Measurements from ENCODE around the gene WNT7A.

DNA sequence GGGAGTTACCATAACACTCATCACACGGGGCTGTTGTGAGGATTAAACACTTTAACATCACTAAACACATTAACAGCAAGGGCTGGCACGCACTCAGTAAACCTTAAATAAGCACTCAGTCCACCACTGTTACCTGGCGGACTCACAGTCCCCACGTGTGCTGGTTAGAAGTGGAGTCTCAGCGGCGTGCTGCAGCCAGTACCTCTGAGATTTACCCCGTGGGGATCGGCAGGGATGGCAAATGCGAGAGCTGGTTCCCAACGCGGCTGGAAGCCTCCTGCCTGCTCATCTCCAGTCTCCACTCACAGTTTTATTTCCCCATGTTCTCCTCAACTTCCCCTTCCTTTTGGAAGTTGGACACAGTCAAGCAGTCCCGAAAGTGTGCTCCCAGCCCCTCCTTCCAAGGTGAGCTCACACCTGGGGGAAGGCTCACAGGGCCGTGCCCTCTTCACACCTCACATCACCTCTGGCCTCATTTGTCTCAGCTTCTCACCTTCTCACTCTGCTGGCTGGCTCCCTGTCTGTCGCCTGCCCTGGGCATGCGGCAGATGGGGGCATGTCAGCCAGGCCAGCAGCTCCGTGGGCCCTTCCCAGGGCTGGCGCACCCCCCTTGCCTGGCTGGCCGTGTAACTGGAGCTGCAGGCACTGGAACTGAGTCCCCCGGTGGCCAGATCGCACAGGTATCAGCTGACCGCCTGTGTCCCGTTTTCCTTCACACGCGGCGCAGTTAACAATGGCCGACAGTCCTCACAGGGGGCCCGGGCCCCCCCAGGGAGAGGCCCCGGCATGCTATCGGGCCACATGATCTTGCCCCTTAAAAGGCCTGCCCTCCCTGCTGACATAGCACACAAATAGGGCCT, 87.1 kb downstream of the WNT7A start:
- TF ChIP-seq JUND (IDR thresholded peaks at IDR 0.05) = no peak
- TF ChIP-seq, protein P1, sequence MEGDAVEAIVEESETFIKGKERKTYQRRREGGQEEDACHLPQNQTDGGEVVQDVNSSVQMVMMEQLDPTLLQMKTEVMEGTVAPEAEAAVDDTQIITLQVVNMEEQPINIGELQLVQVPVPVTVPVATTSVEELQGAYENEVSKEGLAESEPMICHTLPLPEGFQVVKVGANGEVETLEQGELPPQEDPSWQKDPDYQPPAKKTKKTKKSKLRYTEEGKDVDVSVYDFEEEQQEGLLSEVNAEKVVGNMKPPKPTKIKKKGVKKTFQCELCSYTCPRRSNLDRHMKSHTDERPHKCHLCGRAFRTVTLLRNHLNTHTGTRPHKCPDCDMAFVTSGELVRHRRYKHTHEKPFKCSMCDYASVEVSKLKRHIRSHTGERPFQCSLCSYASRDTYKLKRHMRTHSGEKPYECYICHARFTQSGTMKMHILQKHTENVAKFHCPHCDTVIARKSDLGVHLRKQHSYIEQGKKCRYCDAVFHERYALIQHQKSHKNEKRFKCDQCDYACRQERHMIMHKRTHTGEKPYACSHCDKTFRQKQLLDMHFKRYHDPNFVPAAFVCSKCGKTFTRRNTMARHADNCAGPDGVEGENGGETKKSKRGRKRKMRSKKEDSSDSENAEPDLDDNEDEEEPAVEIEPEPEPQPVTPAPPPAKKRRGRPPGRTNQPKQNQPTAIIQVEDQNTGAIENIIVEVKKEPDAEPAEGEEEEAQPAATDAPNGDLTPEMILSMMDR (IDR thresholded peaks at IDR 0.05 in 2 of 3, conservative IDR thresholded peaks at IDR 0.05 in 1 of 3; ENCODE audit: borderline replicate concordance in 1 of 3, insufficient read depth in 1 of 3, low read depth in 2 of 3, low read length in 2 of 3) = no peak
- TF ChIP-seq, protein P2, sequence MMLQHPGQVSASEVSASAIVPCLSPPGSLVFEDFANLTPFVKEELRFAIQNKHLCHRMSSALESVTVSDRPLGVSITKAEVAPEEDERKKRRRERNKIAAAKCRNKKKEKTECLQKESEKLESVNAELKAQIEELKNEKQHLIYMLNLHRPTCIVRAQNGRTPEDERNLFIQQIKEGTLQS (IDR thresholded peaks at IDR 0.05) = no peak
- no peak for TF ChIP-seq POLR2A (IDR thresholded peaks at IDR 0.05; ENCODE audit: borderline replicate concordance, extremely low read depth, insufficient read depth, insufficient read length)
- TF ChIP-seq, protein P3, sequence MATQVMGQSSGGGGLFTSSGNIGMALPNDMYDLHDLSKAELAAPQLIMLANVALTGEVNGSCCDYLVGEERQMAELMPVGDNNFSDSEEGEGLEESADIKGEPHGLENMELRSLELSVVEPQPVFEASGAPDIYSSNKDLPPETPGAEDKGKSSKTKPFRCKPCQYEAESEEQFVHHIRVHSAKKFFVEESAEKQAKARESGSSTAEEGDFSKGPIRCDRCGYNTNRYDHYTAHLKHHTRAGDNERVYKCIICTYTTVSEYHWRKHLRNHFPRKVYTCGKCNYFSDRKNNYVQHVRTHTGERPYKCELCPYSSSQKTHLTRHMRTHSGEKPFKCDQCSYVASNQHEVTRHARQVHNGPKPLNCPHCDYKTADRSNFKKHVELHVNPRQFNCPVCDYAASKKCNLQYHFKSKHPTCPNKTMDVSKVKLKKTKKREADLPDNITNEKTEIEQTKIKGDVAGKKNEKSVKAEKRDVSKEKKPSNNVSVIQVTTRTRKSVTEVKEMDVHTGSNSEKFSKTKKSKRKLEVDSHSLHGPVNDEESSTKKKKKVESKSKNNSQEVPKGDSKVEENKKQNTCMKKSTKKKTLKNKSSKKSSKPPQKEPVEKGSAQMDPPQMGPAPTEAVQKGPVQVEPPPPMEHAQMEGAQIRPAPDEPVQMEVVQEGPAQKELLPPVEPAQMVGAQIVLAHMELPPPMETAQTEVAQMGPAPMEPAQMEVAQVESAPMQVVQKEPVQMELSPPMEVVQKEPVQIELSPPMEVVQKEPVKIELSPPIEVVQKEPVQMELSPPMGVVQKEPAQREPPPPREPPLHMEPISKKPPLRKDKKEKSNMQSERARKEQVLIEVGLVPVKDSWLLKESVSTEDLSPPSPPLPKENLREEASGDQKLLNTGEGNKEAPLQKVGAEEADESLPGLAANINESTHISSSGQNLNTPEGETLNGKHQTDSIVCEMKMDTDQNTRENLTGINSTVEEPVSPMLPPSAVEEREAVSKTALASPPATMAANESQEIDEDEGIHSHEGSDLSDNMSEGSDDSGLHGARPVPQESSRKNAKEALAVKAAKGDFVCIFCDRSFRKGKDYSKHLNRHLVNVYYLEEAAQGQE (IDR thresholded peaks at IDR 0.05; ENCODE audit: low read depth) = no peak
- no peak for TF ChIP-seq EZH2 (IDR thresholded peaks at IDR 0.05)
- no peak for TF ChIP-seq SIN3A (IDR thresholded peaks at IDR 0.05; ENCODE audit: low read depth)
- no peak for TF ChIP-seq EGR1 (IDR thresholded peaks at IDR 0.05; ENCODE audit: low read depth)
- TF ChIP-seq EZH2phosphoT487 (IDR thresholded peaks at IDR 0.05; ENCODE audit: borderline replicate concordance) = no peak
- TF ChIP-seq POLR2AphosphoS5 (IDR thresholded peaks at IDR 0.05; ENCODE audit: low read depth, low read length) = no peak
- TF ChIP-seq YY1 (IDR thresholded peaks at IDR 0.05; ENCODE audit: extremely low read depth, insufficient replicate concordance, low read depth, low read length) = no peak
